Omental fat pad (tissue), 4 donors: ENCODE measurements around the gene SLFN5. TPM values are rescaled to one million over a fixed set of nuclear protein-coding genes. Genes with fewer than 3 reads are reported as not detected.
"Not testable (repeated sequence)": the region's sequence is repeated elsewhere in the genome, so short reads cannot be mapped to it uniquely, and the experiment has no call there.

Source experiments
- ATAC-seq: fragments of 150-250 bp; one replicate; pipeline ENCODE4 v1.9.1; 2016; ENCODE audit warnings: mild to moderate bottlenecking, moderate library complexity; ENCODE audit not compliant: low FRiP score
- DNase-seq: peaks from one replicate; pipeline ENCODE4 v3.0.0-alpha.2; 2019; ENCODE audit warnings: low spot score
- CTCF ChIP-seq, 3 donors: fragments of 450-650 bp; IDR thresholded peaks; one replicate each; pipeline ENCODE4 v1.5.1; 2016 to 2017; ENCODE audit warnings: antibody characterized with exemption in 3 of 3, mild to moderate bottlenecking in 3 of 3, moderate library complexity in 2 of 3
- total RNA-seq, 4 donors: library from RNA; depleted of rRNA; stranded (reverse); fragments of >200 nt; gene quantifications; one replicate each; pipeline ENCODE4 v1.1.0, GENCODE V29; 2016

Gene SLFN5
- total RNA-seq, 4 donors from 2014 or later = 18.9 to 53.0 (median 32.5) TPM

GRCh38 chr17:35293151-35293847 lies 50.4 kb downstream of the SLFN5 start:
- TF ChIP-seq CTCF (IDR thresholded peaks at IDR 0.05) = no peak
- DNase-seq = no peak
- no peak for ATAC-seq

GRCh38 chr17:35294756-35295155 lies 51.9 kb downstream of the SLFN5 start:
- ATAC-seq = no peak
- DNase-seq = no peak
- TF ChIP-seq CTCF (IDR thresholded peaks at IDR 0.05) = no peak

GRCh38 chr17:35295686-35296085 lies 52.8 kb downstream of the SLFN5 start:
- no peak for TF ChIP-seq CTCF (IDR thresholded peaks at IDR 0.05)
- DNase-seq (no peak), ATAC-seq (no peak)

DNA sequence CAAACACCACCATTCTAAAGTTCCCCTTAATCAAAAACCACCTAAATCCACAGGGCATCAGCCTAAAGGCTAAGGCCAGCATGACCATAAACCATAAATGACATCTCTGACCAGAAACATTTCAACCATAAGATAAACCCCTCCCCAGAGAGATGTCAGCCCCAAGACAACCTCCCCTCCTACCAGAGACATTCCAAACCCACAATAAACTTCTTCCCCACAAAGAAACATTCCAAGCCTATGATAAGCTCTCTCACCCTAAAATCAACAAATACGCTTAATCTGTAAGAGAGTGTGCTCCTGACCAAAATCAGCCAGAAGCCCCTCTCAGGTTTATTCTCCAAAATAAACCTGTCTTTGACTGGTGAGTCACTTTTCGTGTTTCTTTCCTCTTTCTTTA lies 54.8 kb downstream of the SLFN5 start:
- no peak for TF ChIP-seq CTCF (IDR thresholded peaks at IDR 0.05)
- ATAC-seq (no peak), DNase-seq (no peak)

DNA sequence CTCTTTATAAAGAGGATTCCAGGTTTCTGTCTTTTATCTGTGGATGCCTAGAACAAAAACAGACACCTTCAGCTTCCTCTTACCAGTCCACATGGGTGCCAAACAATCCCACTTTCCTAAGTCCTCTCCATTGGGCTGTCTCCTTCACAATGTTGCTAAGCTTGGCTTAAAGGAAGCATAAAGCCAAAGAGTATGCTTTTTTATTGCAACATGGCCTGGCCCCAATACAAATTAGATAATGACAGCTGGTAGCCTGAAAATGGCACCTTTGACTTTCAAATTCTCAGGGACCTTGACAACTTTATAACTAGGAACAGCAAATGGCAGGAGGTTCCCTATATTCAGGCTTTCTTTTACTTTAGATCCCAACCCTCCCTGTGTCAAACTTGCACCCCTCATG lies 55.8 kb downstream of the SLFN5 start:
- ATAC-seq = no peak
- no peak for DNase-seq
- no peak for TF ChIP-seq CTCF (IDR thresholded peaks at IDR 0.05)

- no peak for ATAC-seq
- TF ChIP-seq CTCF (IDR thresholded peaks at IDR 0.05) = no peak
- DNase-seq = no peak
Measured at GRCh38 chr17:35299135-35299534, 56.3 kb downstream of the SLFN5 start.

DNA sequence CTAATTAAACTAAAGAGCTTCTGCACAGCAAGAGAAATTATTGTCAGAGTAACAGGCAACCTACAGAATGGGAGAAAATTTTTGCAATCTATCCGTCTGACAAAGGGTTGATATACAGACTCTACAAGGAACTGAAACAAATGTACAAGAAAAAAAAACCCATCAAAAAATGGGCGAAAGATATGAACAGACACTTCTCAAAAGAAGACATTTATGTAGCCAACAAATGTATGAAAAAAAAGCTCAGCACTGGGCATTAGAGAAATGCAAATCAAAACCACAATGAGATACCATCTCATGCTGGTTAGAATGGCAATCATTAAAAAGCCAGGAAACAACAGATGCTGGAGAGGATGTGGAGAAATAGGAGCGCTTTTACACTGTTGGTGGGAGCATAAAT lies 66.5 kb downstream of the SLFN5 start:
- not testable (repeated sequence) for ATAC-seq, DNase-seq
